ENCODE data around the gene TRA2A. TPM values are rescaled to one million over a fixed set of nuclear protein-coding genes. Genes with fewer than 3 reads are reported as not detected.

Gene TRA2A
- total RNA-seq, 1 experiment from 2014 or later: 112 TPM

DNA sequence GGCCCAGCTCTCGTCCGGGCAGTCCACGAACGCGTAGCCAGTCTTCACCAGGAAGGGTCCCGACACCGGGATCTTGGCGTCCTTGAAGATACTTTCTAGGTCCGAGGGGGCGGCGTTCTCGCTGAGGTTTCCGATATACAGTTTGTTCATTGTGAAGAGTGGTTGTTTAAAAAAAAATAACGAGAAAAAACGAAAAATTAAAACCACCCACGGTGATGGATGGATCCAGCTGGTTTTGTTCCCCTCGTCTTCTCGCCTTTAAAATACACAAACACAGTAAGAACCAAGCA is 61.9 kb downstream of the TRA2A start:
- Histone ChIP-seq H3K79me2 (ENCODE audit: low read depth) (peaks cover 73% of the 10 kb centered on the region), H3K4me3 (peak overlapping the region; percentile 73), H4K20me1 (ENCODE audit: insufficient read depth) (peaks cover 2% of the 10 kb centered on the region; the same call in 1 of the 2 replicates), H3K27me3 (ENCODE audit: insufficient read depth, low read depth) (no peaks in the 10 kb centered on the region), H3K4me1 (replicated peaks; ENCODE audit: insufficient read depth) (peaks cover 38% of the 10 kb centered on the region), H3F3A (ENCODE audit: insufficient read depth, low read depth) (peaks cover 48% of the 10 kb centered on the region), H3K27ac (peak overlapping the region; percentile 92), H3K9me2 (ENCODE audit: insufficient read depth) (no peaks in the 10 kb centered on the region), H3K4me2 (peak overlapping the region; percentile 99), H3K36me3 (ENCODE audit: low read depth) (peaks cover 9% of the 10 kb centered on the region; the same call in 1 of the 2 replicates), H2AFZ (peak overlapping the region; percentile 69), H3K9me3 (ENCODE audit: insufficient read depth, low read depth) (no peaks in the 10 kb centered on the region)
- no peak for TF ChIP-seq EZH2 (IDR thresholded peaks at IDR 0.05; ENCODE audit: low read depth)
- TF ChIP-seq CTCF (conservative IDR thresholded peaks at IDR 0.05): no peak
- DNase-seq: peak in 1 of 2 experiments; percentile 25
- ChIA-PET POLR2A (ENCODE audit: unreplicated experiment) (interaction anchor here (0.7 to 0.9 kb wide), 4 partner anchors 53 to 1364 kb away, joined by 3 to 10 read pairs (median 4); partner anchors contain the start of gene TRA2A), CTCF (interaction anchor here (0.5 to 0.8 kb wide), 3 partner anchors 262 to 904 kb away, joined by 3 to 11 read pairs (median 5); no protein-coding TSS in a partner anchor)
- intact Hi-C loops (cut with micrococcal nuclease; ENCODE audit: unreplicated experiment): loop anchor here (1.0 to 10.0 kb wide), 6 partner anchors 60 to 1105 kb away; partner anchors contain the start of genes PALS2, STK31 and TOMM7
- TSS peak; percentile 48 for BruUV-seq (replicated peaks)

- Histone ChIP-seq H3F3A (ENCODE audit: insufficient read depth, low read depth) (peaks cover 46% of the 10 kb centered on the region), H3K9me3 (ENCODE audit: insufficient read depth, low read depth) (no peaks in the 10 kb centered on the region), H3K4me2 (peak overlapping the region; percentile 99), H3K27ac (peak overlapping the region; percentile 92), H3K27me3 (ENCODE audit: insufficient read depth, low read depth) (no peaks in the 10 kb centered on the region), H3K9me2 (ENCODE audit: insufficient read depth) (no peaks in the 10 kb centered on the region), H3K4me3 (peak overlapping the region; percentile 73), H3K4me1 (replicated peaks; ENCODE audit: insufficient read depth) (peaks cover 43% of the 10 kb centered on the region), H4K20me1 (ENCODE audit: insufficient read depth) (peaks cover 3% of the 10 kb centered on the region; the same call in 1 of the 2 replicates), H2AFZ (peak overlapping the region; percentile 74), H3K36me3 (ENCODE audit: low read depth) (peaks cover 9% of the 10 kb centered on the region; the same call in 1 of the 2 replicates), H3K79me2 (ENCODE audit: low read depth) (peaks cover 77% of the 10 kb centered on the region)
- BruUV-seq (replicated peaks): no TSS peak
- intact Hi-C loops (cut with micrococcal nuclease; ENCODE audit: unreplicated experiment): no loop called here
- ChIA-PET POLR2A (ENCODE audit: unreplicated experiment) (interaction anchor here (0.7 to 0.9 kb wide), 2 partner anchors 892 to 1365 kb away, joined by 5 to 10 read pairs; no protein-coding TSS in a partner anchor), CTCF (interaction anchor here (0.5 to 0.8 kb wide), 3 partner anchors 263 to 904 kb away, joined by 3 to 11 read pairs (median 5); no protein-coding TSS in a partner anchor)
- peak in 1 of 2 experiments; percentile 39 for DNase-seq
- TF ChIP-seq CTCF (conservative IDR thresholded peaks at IDR 0.05) (no peak), EZH2 (IDR thresholded peaks at IDR 0.05; ENCODE audit: low read depth) (no peak)
These were observed 62.4 kb downstream of the TRA2A start for GRCh38 chr7:23469150-23469960.

DNA sequence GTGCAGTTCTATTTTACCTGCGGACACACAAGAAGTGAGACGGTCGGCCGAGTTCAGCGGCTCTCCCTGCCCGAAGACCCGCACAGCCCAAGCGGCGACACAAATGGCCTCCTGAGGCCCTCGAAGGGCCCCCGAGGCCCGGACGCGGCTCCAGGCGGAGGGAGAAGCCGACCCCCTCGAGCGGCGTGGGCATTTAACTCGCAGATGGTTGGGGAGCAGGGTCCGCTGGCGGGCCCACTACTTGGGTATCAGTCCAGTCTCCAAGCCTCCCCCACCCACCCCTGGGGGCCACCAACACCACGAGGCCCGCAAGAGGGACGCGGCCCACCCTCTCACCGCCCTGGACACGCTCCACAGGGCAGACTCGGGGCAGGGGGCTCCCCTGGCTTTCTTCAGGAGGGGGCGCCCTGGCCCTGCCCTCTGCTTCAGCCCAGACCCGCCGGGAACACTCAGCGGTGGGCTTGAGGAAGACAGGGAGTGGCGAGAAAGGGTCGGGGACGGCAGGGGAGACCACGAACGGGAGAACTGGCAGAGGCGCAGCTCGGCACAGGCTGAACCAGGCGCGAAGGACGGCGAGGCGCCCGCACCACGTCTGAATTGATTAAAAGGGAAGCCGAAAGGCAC is 63.1 kb downstream of the TRA2A start:
- POLR2A ChIA-PET (ENCODE audit: unreplicated experiment): no interaction called here

More for the DNA sequence above, 63.1 kb downstream of the TRA2A start:
- TF ChIP-seq EZH2 (IDR thresholded peaks at IDR 0.05; ENCODE audit: low read depth) (no peak), CTCF (conservative IDR thresholded peaks at IDR 0.05) (no peak)
- Histone ChIP-seq H3K36me3 (ENCODE audit: low read depth) (peaks cover 14% of the 10 kb centered on the region; the same call in 1 of the 2 replicates), H3K4me1 (replicated peaks; ENCODE audit: insufficient read depth) (peaks cover 50% of the 10 kb centered on the region), H3F3A (ENCODE audit: insufficient read depth, low read depth) (peaks cover 53% of the 10 kb centered on the region), H2AFZ (peak overlapping the region; percentile 74), H3K4me3 (peak overlapping the region; percentile 73), H3K4me2 (peak overlapping the region; percentile 99), H3K79me2 (ENCODE audit: low read depth) (peaks cover 82% of the 10 kb centered on the region), H4K20me1 (ENCODE audit: insufficient read depth) (peaks cover 3% of the 10 kb centered on the region; the same call in 1 of the 2 replicates), H3K9me2 (ENCODE audit: insufficient read depth) (no peaks in the 10 kb centered on the region), H3K27ac (peak overlapping the region; percentile 92), H3K9me3 (ENCODE audit: insufficient read depth, low read depth) (no peaks in the 10 kb centered on the region), H3K27me3 (ENCODE audit: insufficient read depth, low read depth) (no peaks in the 10 kb centered on the region)
- no TSS peak for BruUV-seq (replicated peaks)
- peak in 1 of 2 experiments; percentile 13 for DNase-seq
- CTCF ChIA-PET: no interaction called here
- intact Hi-C loops (cut with micrococcal nuclease; ENCODE audit: unreplicated experiment): no loop called here

Measured in PC-9 (cell line).